Erythroblast (primary cell): ENCODE measurements around the gene FAM83E.

Experiments
- GATA1 ChIP-seq: IDR thresholded peaks from 2 replicates; pipeline ENCODE4 v1.6.1; 2011; ENCODE audit warnings: low read depth, mild to moderate bottlenecking, control low read depth, low read length, moderate library complexity
- POLR2A ChIP-seq: IDR thresholded peaks from 2 replicates; pipeline ENCODE4 v1.6.1; 2011; ENCODE audit warnings: mild to moderate bottlenecking, low read length

GRCh38 chr19:48648134-48648533 lies 33.3 kb upstream of the FAM83E start:
- no peak for TF ChIP-seq POLR2A
- TF ChIP-seq GATA1 = no peak
